Hepatic stellate cell (primary cell): ENCODE measurements around the gene ZNF66.
"Not testable (repeated sequence)": the region's sequence is repeated elsewhere in the genome, so short reads cannot be mapped to it uniquely, and the experiment has no call there.

Experiments
- DNase-seq: peaks from one replicate; pipeline ENCODE4 v3.0.0; 2011; ENCODE audit warnings: low spot score

ZNF66 gene

DNA sequence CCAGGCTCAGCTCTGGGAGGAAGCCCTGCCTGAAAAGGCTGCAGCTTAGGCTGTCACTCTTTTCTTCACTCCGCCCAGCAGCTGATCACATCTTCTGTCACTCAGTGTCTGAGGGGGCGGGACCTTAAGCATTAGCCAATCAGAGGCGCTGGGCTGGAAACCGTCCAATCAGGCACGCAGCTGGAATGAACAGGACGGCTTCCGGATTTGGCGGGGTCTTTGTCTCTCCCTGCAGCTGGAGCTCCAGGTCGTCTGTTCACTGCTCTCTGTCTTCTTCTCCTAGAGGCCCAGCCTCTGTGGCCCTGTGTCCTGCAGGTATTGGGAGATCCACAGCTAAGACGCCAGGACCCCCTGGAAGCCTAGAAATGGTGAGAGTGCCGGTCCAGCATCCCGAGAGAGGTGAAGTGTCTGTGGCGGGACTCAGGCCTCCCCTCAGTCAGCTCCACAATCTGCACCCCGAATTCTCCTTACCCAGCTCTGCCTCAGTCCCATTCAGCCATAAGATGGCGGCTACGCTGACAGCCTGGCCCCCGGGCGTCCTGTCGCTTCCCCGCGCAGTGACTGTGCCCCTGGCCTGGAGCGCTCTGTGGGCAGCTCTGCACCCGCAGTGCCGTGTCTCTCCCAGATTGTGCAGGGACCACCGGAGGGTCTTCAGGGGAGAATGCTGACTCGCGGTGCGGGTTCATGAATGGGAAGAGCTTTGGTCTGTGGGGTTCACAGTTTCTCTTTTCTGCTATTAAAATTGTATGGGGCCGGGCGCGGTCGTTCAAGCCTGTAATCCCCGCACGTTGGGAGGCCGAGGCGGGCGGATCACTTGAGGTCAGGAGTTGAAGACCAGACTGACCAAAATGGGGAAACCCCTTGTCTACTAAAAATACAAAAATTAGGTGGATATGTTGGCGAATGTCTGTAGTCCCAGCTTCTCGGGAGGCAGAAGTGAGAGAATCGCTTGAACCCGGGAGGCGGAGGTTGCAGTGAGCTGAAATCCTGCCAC lies at the start of gene ZNF66:
ZNF66 (plus strand) TSS at position 222 of the 994 bp plus-strand sequence; CDS start at position 366, 144 bp downstream.
- peak; percentile 87 for DNase-seq

DNA sequence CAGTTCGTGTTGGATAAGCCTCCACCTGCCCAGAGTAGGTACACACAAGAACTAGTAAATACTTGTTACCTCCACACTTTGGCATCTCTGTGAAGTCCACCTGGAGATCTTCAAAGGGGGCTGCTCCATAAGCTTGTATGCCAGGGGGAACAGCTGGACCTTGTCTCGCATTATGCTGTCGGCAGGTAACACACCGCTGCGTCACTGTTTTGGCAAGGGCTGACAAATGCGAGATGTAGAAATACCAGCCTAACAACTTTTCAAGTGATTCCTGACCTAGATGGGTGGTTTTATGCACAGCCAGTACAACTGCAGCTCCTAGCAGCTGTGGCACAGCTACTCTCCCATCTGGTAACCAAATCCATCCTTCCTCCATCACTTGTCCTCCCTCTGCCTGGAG lies 25.9 kb upstream of the ZNF66 start:
- DNase-seq, result not testable (repeated sequence)

DNA sequence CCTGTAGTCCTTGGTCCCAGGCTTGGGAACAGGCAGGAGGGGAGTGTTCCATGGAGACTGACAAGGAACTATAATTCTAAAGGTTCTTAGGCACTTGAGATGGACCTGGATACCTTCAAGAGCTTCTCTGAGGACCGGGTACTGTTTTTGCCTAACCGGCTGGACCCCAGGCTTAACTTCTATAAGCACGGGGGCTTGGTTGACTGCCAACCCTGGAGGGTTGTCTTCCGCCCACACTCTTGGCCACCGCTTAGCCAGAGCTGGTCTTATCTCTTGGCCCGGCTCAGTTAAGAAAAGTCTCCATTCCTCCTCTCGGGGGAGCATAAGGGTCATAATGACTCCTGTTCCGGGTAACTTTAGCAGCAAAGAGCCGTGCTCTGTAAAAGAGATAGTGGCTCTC lies 23.8 kb upstream of the ZNF66 start:
- not testable (repeated sequence) for DNase-seq

DNA sequence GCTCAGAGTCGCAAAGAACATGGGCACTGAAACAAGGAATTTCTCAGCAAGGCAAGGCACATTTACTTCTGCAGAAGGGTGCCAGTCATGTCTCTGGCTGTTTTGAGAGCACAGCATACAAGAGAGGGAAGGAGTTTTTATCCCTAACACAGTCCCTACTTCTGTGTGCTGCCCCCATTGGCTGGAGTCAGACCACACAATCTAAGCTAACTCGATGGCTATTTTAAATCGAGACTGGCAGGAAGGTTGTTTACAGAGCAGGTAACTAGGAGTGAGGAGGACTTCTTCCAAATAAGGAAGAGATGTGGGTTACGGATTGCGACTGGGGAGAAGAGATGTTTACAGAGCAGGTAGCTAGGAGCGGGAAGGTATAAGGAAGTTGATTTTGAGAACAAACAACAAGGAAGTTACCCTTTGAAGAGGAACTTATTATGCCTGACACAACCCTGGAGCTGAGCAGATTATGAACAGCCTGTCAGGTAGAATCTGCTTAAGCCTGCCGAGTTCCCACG lies 6.8 kb upstream of the ZNF66 start:
- DNase-seq, result not testable (repeated sequence)

DNA sequence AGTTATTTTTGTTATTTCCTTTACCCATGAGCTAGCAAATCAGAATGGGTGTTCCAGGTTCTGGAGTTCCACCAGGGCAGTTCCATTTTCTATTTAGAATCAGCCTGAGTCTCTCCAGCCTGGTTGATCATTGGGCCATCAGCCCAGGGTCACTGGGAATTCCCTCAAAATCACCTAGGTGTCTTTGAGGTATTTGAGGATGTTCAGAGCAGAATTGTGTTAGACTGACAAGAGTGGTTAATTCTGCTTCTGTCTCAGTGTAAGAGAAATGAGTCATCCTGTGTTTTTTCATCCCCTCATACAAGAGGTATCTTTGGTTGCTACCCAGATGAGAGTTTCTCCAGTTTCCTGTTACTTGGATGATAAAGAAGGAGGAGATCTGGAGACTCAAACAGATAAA lies 11.7 kb downstream of the ZNF66 start:
- DNase-seq, result no peak

DNA sequence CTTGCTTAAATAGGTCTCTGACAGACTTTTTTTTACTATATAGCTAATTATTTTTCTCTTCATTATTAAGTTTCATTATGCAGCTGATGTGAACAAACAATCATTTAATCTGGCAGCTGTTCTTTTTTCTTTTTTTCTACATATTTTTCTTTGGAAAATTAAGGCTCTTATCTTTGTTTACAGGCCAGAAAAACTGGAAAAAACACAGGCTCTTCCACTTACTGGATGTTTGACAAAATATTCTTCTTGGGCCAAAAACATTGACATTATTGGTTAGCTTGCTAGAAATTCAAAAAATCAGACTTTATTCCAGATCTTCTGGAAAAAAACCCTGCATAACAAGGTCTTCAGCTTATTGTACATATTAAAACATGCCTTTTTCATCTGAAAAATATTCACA lies 15.7 kb downstream of the ZNF66 start:
- no peak for DNase-seq

DNA sequence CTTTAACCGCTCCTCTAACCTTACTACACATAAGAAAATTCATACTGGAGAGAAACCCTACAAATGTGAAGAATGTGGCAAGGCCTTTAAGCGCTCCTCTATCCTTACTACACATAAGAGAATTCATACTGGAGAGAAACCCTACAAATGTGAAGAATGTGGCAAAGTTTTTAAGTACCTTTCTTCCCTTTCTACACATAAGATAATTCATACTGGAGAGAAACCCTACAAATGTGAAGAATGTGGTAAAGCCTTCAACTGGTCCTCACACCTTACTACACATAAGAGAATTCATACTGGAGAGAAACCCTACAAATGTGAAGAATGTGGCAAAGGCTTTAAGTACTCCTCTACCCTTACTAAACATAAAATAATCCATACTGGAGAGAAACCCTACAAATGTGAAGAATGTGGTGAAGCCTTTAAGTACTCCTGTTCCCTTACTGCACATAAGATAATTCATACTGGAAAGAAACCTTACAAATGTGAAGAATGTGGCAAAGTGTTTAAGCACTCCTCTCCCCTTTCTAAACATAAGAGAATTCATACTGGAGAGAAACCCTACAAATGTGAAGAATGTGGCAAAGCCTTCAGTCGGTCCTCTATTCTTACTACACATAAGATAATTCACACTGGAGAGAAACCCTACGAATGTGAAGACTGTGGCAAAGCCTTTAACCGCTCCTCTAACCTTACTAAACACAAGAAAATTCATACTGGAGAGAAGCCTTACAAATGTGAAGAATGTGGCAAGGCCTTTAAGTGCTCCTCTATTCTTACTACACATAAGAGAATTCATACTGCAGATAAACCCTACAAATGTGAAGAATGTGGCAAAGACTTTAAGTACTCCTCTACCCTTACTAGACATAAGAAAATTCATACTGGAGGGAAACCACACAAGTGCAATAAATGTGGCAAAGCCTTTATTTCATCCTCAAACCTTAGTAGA lies 30.5 kb downstream of the ZNF66 start:
- DNase-seq, result not testable (repeated sequence)

DNA sequence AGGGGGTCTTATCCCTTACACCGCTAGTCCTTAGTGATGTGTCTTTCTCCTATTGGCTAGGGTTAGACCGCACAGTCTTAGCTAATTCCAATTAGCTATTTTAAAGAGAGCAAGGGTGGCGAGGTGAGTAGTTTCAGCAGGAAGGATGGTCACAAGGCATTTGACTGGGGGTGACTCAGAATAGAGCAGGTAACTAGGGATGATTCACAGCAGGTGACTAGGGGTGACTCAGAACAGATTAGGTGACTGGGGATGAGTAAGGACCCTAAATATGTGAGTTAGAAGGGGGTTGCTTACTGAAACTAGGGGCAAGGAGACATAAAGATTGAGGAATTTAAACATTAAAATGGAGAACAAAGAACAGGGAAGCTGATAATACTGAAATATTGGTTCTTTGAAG lies 64.3 kb downstream of the ZNF66 start:
- no peak for DNase-seq
